HTERT RPE-1 (cell line): ENCODE measurements around the gene CD82.
"Not testable (repeated sequence)": the region's sequence is repeated elsewhere in the genome, so short reads cannot be mapped to it uniquely, and the experiment has no call there.

Source experiments
- in situ Hi-C: fragments of 300-500 bp; cut with MboI; formaldehyde crosslinking; loops from 4 replicates; pipeline ENCODE4 v1.14.3; 2020; ENCODE audit warnings: low sequenced_read_pairs

CD82 gene

DNA sequence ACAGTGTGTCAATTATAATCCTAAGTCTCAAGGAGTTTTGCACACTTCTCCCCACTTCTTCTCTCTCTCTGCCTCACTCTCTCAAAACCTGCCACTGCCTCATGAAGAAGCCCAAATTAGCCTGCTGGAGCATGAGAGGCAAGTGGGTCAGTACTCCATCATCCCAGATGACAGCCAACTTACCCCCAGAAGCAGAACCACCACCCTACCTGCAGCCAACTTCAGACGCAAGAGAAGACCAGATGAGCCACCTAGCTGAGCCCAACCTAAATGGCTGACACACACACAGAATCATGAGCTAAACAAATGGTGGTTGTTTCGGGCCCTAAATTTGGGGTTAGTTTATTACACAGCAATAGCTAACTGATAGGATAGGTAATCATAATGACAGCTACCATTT is 61.2 kb downstream of the CD82 start:
- in situ Hi-C loops = no loop called here

DNA sequence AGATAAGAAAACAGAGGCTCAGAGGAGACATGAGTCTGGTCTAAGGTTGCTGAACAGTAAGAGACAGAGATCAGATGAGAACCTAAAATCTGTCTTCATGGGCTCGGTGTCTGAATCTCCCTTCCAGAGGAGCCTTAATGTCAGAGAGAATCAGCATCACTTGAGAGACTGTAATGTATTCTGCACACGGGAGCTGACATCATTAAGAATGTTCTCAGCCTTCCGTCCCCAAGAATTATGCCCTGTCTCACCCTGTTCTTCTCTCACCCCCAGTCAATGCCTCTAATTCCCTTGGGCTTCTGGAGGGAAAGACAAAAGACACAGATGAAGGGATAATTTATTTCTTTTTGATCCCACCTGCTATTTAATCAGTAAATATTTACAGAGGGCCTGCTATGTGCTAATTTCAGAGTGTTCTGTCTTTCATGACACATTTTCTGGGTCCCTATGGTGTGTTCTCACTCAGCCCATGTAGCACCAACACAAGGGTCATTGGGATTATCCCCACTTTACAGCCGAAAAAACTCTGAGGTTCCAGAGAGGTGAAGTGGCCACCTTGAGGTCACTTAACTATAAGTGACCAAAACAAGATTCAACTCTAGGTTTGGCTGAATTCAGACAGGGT is 61.8 kb downstream of the CD82 start:
- in situ Hi-C loops = no loop called here

DNA sequence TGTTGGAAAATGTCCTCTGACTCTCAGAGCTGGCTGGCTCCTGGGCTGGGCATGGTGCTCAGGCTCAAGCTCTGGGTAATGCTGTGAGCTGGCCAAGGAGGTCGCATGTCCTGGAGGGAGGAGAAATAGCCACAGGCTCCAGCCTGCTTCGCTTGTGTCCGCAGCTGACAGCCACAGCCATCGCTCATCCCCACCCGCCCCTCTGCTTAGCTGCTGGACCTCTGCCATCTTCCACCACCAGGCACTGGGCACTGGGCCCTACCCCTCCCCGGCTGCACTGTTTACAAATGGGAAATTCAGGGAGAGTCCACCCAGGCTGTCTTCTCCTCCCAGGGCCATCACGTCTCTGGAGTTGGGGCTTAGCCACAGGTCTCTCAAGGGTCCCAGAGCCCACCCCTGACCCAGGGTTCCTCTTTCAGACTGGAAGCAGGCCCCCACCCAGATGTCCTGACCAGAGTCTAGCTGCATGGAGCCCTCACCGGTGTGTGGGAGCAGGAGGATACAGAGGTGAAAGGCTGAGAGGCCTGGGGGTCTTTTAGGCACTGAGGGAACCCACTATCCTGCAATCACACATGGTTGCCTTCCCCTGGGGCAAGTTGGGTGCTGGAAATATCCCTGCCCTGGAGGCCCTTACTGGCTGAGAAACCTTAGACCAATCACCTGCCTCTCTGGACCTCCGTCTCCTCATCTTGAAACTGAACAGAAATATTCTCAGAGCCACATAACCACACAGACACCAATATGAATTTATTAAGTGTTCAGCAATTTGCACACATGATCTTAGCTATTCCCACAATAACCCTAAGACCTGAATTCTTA is 62.7 kb downstream of the CD82 start:
- in situ Hi-C loops = no loop called here

DNA sequence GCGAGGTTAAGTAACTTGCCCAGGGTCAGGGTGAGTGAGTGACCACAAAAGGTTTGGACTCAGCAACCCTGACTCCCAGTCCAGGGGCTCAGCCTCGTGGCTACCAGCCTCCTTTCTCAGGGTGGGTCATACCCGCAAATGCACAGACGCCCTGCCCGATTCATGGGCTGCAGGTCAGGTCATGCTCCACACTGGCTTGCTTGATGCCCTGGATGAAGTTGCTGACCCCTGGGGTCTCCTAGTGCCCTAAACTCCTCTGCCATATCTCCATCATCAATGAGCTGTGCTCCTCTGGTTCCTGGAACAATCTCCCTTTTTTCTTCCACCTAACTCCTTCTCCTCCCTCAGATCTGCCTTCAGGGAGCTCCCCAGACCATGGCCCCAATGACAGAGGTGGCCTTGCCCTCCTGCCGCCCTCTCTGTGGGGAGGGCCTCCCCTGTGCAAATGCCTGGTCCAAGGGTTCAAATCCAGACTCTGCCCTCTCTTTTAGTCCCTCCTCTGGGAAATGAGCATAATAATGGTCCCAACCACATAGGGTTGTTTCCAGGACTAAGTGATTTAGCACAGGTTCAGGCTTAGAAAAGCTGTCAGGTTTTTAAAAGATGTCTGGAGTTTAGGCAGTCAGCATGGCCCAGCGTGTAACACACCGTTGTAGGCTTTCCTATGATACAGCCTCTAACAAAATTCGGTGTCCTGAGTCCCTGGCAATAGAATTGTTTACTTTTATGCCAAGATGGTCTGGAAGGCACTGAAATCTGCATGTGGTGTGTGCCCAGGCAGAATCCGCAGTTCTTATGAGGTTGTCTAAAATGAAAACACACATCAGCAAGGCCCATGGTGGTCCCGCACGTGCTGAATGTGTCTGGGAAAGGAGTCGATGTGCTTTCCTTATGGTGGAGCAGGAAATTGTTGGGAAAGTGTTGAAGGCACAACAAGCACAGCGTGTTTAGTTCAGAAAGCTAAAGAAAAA is 63.6 kb downstream of the CD82 start:
- in situ Hi-C loops = no loop called here

DNA sequence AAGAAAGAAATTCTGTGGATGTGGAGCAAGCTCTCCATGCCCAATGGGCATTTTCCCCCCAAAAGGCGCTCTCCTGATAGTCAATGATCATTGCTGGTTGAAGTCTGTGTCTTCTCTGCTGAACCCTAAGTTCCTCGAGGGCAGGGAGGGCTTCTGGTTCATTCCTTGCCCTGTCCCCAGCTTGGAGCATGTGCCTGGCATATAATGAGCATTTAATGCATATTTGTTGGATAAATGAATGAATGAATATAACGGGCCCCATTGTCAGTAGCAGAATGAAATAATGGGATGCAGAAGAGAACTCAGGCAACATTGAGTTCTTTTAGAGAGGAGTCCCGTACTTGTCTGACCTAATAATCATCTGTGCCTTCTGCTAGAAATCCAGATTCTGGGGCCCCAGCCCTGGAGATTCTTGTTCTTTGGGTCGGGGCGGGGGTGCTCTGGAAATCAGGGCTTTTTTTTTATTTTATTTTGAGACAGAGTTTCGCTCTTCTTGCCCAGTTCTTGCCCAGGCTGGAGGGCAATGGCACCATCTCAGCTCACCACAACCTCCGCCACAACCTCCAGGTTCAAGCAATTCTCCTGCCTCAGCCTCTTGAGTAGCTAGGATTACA is 64.4 kb downstream of the CD82 start:
- in situ Hi-C loops = no loop called here

DNA sequence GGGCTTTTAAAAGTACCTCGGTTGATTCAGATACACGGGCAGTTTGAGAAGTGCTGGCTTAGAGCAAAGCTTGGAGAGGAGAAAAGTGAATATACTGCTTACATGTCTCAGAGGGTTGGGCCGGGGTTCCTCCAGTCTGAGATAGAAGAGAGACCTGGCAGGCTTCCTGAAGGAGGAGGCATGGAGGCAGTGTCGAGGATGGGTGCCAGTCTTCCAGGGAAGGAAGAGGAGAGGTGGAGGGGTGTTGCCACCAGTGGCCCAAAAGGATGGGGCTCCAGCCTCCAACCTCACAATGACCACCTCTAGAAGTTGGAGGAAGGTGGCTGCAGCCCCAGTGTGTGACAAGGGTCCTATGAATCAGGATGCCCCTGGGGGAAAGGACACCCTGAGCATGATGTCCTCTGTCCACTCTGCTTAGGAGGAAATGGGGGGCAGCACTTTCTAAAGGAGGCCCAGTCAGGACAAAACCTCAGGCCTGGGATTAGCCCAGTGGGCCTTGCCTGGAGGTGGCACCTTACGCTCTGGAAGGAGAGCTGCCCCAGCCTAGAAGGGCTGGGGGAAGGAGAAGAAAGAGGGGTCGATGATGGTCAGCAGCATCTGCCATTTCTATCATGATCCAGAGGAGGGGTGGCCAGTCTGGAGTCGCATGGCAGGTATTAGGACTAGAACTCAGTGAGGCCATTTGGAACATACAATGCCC is 65.2 kb downstream of the CD82 start:
- in situ Hi-C loops = no loop called here

DNA sequence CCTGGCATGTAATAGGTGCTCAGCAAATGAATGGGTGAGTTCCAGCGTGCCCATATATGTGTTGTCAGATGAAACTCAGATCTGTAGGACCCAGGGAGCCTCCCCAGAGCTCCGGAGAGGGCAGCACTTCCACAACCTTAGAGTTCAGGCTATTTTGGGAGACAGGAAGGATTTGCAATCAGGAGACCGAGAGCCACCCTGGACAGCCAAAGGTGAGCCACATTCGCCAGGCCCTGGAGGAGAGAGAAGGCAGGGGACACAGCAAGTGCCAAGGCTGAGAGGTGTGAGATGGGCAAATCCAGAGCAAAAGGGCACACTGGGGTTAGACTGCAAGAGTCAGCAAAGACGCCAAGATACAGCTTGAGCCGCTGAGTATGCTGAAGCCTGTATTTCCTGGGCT is 66.4 kb downstream of the CD82 start:
- in situ Hi-C loops = no loop called here

DNA sequence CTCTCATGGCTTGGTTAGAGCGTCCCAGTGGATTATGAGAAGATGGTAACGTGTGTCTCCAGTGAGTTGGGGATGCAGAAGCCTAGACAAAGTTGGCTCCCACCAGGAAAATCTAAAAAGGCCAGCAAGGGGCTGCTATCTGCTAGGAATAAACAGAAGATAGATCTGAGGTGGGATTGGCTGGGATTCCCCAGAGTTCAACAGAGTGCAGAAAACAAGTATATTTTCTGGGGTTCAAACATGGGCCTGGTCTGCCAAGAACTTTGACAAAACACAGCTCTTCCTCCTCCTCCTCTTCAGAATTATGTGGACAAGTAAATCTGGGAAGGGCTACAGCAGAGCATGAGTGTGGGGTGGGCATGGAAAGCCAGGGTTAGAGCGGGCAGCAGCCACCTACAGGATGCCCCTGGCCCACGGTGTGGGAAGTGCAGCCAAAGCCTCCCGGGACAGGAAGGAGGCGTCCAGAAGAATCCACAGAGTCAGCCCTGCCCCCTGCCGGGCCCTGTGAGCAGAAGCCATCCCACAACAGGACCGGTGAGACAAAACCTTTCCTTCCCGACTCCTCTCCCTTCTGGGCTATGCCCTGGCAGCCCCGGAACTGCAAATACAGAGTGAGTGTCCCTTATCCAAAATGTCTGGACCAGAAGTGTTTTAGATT is 67.1 kb downstream of the CD82 start:
- in situ Hi-C loops = no loop called here

DNA sequence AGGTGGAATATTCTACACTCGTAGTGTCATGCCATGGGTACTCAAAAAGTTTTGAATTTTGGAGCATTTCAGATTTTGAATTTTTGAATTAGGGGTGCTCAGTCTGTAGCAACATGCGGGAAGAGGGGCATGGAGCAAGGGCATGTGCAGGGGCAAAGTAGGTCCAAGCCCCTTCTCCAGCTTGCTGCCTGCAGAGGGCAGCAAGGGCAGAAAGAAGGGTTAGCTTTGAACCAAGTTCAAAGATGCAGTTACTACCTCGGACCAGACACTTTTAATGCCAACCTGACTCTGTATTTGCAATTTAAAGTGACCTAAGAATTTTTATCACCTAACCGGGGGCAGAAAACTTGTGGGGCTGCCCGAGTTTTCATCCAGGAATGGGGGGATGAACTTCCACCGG is 68.2 kb downstream of the CD82 start:
- in situ Hi-C loops = no loop called here

DNA sequence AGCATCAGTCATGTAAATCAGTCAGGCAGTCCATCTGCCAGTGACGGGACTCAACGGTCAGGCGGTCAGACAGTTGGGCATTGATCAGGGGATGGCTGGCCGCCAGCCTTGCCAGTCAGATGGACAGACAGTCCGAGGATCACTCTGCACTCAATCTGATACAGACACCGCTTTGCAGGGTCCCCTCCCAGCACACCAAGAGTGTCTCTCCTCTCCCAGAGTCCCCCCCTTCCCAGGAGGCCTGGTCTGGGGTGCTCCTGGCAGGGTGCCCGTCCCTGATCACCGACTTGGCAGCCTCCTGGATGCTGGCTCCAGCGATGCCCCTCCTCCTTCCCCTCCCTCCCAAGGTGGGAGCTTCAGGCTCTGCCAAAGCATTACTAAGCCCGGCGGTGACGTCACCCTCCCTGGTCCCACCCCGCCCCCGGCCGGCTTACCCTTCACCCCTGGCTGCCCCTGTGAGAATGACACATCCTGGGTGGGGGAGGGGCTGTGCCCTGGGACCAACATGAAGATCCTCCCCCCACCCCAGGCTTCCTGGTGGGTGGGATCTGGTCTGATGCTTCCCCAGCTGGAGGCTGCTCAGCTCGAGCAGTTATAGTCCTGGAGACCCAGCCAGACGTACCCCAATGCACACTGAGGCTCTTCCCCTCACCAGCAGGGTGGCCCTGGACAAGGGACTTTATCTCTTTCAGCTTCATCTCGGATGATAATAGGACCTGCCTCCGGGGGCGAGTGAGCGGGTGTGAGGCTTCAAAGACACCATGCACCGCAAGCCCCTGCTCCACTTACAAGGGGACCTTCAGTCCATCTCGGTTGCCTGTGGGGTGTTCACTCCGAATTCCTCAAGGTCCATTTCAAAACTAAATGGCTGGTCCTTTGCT is 69.2 kb downstream of the CD82 start:
- in situ Hi-C loops = no loop called here

DNA sequence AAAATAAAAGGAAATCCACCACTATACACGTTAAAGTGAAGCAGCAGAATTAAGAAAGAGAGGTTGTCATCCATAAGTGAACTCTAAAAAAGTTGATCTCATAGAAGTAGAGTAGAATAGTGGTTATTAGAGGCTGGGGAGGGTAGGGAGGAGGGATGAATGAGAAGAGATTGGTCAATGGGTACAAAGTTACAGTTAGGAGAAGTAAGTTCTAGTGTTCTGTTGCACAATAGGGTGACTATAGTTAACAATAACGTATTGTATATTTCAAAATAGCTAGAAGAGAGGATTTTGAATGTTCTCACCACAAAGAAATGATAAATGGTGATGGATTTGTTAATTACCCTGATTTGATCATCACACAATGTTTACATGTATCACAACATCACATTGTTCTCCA is 72.0 kb downstream of the CD82 start:
- in situ Hi-C loops = no loop called here

DNA sequence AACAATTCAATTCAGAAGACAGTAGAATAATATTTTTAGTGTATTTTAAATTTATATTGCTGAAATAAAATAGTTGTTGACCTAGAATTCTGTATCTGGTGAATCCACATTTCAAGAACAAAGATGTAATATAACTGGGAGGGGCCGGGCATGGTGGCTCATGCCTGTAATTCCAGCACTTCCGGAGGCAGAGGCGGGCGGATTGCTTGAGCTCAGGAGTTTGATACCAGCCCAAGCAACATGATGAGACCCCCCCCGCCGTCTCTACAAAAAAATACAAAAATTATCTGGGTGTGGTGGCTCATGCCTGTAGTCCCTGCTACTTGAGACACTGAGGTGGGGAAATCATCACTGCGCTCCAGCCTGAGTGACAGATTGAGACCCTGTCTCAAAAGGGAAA is 72.6 kb downstream of the CD82 start:
- in situ Hi-C loops = no loop called here

DNA sequence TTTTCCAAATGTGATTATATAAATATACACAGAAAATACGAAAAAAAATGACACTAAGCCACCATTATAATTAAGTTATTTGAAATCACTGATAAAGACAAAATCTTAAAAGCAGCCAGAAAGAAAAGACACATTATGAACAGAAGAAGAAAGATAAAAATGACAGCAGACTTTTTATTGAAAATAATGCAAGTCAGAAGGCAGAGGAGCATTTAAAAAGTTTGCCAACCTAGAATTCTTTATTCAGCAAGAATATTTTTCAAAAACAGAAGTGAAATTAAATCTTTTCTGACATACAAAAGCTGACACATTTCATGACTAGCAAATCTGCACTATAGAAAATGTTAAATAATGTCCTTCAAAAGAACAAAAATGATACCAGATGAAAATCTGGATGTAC is 77.8 kb downstream of the CD82 start:
- in situ Hi-C loops = no loop called here

DNA sequence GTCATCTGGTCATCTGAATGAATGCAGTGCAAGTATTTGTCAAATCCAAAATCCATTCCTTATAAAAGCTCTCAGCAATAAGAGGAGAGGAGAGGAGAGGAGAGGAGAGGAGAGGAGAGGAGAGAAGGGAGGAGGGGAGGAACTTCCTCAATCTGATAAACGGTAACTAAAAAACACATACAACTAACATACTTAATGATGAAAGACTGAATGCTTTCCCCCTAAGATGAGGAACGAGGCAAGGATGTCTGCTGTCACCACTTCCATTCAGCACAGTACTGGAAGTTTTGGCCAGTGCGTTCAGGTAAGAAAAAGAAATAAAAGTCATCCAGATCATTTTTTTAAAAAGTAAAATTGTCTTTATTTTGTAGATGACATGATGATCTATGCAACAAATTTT is 80.4 kb downstream of the CD82 start:
- in situ Hi-C loops = no loop called here

DNA sequence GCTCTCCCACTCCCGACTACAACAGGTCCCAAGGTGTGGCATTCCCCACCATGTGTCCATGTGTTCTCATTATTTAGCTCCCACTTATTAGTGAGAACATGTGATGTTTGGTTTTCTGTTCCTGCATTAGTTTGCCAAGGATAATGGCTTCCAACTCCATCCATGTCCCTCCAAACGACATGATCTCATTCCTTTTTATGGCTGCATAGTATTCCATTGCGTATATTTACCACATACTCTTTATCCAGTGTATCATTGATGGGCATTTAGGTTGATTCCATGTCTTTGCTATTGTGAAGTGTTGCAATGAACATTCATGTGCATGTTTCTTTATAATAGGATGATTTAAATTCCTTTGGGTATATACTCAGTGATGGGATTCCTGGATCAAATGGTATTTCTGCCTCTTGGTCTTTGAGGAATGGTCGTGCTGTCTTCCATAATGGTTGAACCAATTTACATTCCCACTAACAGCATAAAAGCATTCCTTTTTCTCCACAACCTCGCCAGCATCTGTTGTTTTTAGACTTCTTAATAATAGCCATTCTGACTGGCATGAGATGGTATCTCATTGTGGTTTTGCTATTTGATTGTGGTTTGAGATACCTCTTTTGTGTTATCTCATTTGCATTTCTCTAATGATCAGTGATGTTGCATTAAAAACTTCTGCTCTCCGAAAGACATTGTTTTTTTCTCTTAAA is 81.9 kb downstream of the CD82 start:
- in situ Hi-C loops = not testable (repeated sequence)

DNA sequence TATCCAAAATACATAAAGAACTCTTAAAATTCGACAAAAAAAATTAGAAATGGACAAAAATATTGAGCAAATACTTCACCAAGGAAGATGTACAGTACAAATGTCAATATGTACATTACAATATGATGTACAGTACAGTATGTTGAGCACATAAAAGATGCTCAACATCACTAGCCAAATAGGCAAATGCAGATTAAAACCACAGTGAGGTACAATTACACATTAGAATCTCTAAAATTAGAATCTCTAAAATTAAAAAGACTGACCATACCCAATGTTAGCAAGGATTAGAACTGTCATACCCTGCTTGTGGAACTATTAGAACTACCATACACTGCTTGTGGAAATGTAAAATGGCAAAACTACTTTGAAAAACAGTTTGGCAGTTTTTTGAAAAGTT is 82.6 kb downstream of the CD82 start:
- in situ Hi-C loops = no loop called here

DNA sequence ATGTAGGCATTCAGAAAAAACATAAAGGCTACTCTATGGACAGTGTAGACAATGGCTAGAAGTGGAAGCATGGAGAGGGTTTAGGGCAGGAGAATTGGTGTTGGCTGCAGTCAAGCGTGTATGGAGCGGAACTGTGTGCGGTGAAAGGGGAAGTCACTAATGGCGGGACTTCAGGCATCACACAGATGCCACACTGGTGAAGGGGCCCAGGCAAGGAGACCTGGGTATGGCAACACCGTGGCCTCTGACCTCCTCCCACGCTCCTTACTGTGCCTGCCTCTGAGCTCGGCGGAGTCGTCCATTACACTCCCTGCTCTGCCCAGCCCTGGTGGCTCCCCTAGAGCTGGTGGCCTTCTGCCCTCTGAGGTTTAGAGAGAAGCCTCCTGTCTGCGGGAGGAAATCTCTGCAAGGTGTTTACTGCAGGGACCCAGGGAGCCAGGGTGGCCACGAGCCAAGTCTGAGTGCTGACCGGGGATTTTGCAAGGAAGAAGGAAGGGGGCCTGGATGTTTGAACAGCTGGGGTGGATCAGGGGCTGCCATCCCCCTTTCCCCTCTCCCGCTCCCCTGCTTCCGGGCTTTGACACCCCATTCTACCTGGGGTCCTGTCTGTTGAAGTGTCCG is 86.2 kb downstream of the CD82 start:
- in situ Hi-C loops = no loop called here
